K562 (cell line): ENCODE results near the gene NQO2. TPM values are rescaled to one million over a fixed set of nuclear protein-coding genes. Genes with fewer than 3 reads are reported as not detected.

Experiments
- AFF4 ChIP-seq: sonication (generic); formaldehyde crosslinking; IDR thresholded peaks from 2 replicates; pipeline ENCODE4 v1.8.0; 2023; ENCODE audit warnings: mild to moderate bottlenecking, missing genetic modification reagents
- ARID1B ChIP-seq: fragments of 450-650 bp; IDR thresholded peaks from 2 replicates; pipeline ENCODE4 v1.6.1; 2016; ENCODE audit warnings: antibody characterized with exemption, mild to moderate bottlenecking, inconsistent platforms
- CREM ChIP-seq: IDR thresholded peaks from 2 replicates; pipeline ENCODE4 v1.6.1; 2014; ENCODE audit warnings: antibody characterized with exemption, low read depth
- DDX20 ChIP-seq: fragments of 450-650 bp; IDR thresholded peaks from 2 replicates; pipeline ENCODE4 v1.6.1; 2016; ENCODE audit warnings: missing genetic modification characterization, low read depth, mild to moderate bottlenecking, missing compliant biosample characterization, moderate library complexity
- EP300 ChIP-seq: IDR thresholded peaks from 2 replicates; pipeline ENCODE4 v1.6.1; 2012; ENCODE audit warnings: low read length, improper control_type of control experiment
- HNRNPH1 ChIP-seq: fragments of 200-400 bp; formaldehyde crosslinking; optimal IDR thresholded peaks from 2 replicates; pipeline ENCODE3; 2017; ENCODE audit warnings: low read depth, mild to moderate bottlenecking, low read length, moderate library complexity
- L3MBTL2 ChIP-seq: fragments of 450-650 bp; IDR thresholded peaks from 2 replicates; pipeline ENCODE4 v1.6.1; 2016; ENCODE audit warnings: mild to moderate bottlenecking, moderate library complexity
- MTA3 ChIP-seq: fragments of 450-650 bp; formaldehyde crosslinking; IDR thresholded peaks from 2 replicates; pipeline ENCODE4 v1.6.1; 2017; ENCODE audit warnings: mild to moderate bottlenecking, borderline replicate concordance
- MYNN ChIP-seq, 2 experiments: sonication (generic); formaldehyde crosslinking in 1 of 2; IDR thresholded peaks; 2 replicates each; pipeline versions ENCODE4 v1.5.0 to v1.6.1; 2016 to 2020; ENCODE audit warnings: antibody characterized with exemption in 1 of 2, missing genetic modification reagents in 1 of 2
- NR3C1 ChIP-seq: sonication (generic); formaldehyde crosslinking; IDR thresholded peaks from 2 replicates; pipeline ENCODE4 v1.8.1; 2022; ENCODE audit warnings: missing genetic modification reagents
- NUFIP1 ChIP-seq: fragments of 450-650 bp; IDR thresholded peaks from 2 replicates; pipeline ENCODE4 v1.6.1; 2018; ENCODE audit not compliant: partially characterized antibody
- POLR2AphosphoS2 ChIP-seq: IDR thresholded peaks from 2 replicates; pipeline ENCODE4 v1.6.1; 2012; ENCODE audit warnings: low read length, improper control_type of control experiment
- PTBP1 ChIP-seq: fragments of 200-400 bp; formaldehyde crosslinking; IDR thresholded peaks from 2 replicates; pipeline ENCODE4 v1.6.1; 2017; ENCODE audit warnings: low read depth, low read length
- PTTG1 ChIP-seq: fragments of 450-650 bp; IDR thresholded peaks from 2 replicates; pipeline ENCODE4 v1.6.1; 2016; ENCODE audit warnings: low read depth, mild to moderate bottlenecking, missing genetic modification characterization, missing compliant biosample characterization
- RCOR1 ChIP-seq, 2 experiments: IDR thresholded peaks; 2 replicates each; pipeline ENCODE4 v1.6.1; 2012; ENCODE audit warnings: low read depth in 2 of 2, low read length in 2 of 2, borderline replicate concordance in 1 of 2, improper control_type of control experiment in 1 of 2
- RHOXF2B ChIP-seq: fragments of 250-450 bp; sonication (Bioruptor Pico); conservative IDR thresholded peaks from 2 replicates; pipeline ENCODE4 v1.5.1; 2021
- SMAD1 ChIP-seq: fragments of 150-350 bp; IDR thresholded peaks from 2 replicates; pipeline ENCODE4 v1.6.1; 2014; ENCODE audit warnings: low read length, low read depth; ENCODE audit not compliant: partially characterized antibody
- SRSF3 ChIP-seq: fragments of 200-400 bp; formaldehyde crosslinking; IDR thresholded peaks from 2 replicates; pipeline ENCODE4 v1.6.1; 2016; ENCODE audit warnings: mild to moderate bottlenecking, low read length, moderate library complexity; ENCODE audit not compliant: insufficient read depth
- TAF9B ChIP-seq: fragments of 450-650 bp; IDR thresholded peaks from 2 replicates; pipeline ENCODE4 v1.6.1; 2018; ENCODE audit warnings: mild to moderate bottlenecking; ENCODE audit not compliant: partially characterized antibody
- XRCC5 ChIP-seq: fragments of 200-400 bp; formaldehyde crosslinking; IDR thresholded peaks from 2 replicates; pipeline ENCODE4 v1.6.1; 2017; ENCODE audit warnings: low read depth, mild to moderate bottlenecking, low read length
- ZNF197 ChIP-seq: fragments of 200-800 bp; sonication (Bioruptor generic); IDR thresholded peaks from 2 replicates; pipeline ENCODE4 v1.6.1; 2016; ENCODE audit warnings: low read depth, missing genetic modification characterization, missing compliant biosample characterization
- ZNF324 ChIP-seq: fragments of 250-450 bp; sonication (Bioruptor Pico); IDR thresholded peaks from 2 replicates; pipeline ENCODE4 v1.4.0; 2020; ENCODE audit warnings: mild to moderate bottlenecking
- ZNF584 ChIP-seq: fragments of 200-800 bp; sonication (Bioruptor generic); IDR thresholded peaks from 2 replicates; pipeline ENCODE4 v1.6.1; 2016; ENCODE audit warnings: low read depth, mild to moderate bottlenecking, missing genetic modification characterization, missing compliant biosample characterization
- polyA plus RNA-seq, 8 experiments: library from polyadenylated mRNA; depleted of rRNA in 4 of 8; stranded (reverse) in 5 of 8; unstranded in 3 of 8; fragments of >200 nt; fragmentation: Nextera tagmentation in 2 of 8; fragmentation: Illumina TruSeq in 1 of 8; extraction: Ambion mirVana in 2 of 8; extraction: Trizol in 1 of 8; gene quantifications; 2 replicates each; pipeline versions ENCODE4 v1.2.1 to v1.2.3, GENCODE V29; 2011 to 2014; ENCODE audit warnings: inconsistent platforms in 1 of 8, missing spikeins in 1 of 8
- total RNA-seq, 7 experiments: library from RNA; depleted of rRNA in 6 of 7; stranded (reverse); fragments of >200 nt in 6 of 7; fragmentation: Illumina TruSeq in 2 of 7; extraction: Trizol in 2 of 7; gene quantifications; 2 replicates each; pipeline versions ENCODE4 v1.2.1 to v1.2.3, GENCODE V29; 2011 to 2021; ENCODE audit warnings: low replicate concordance in 1 of 7
- TF ChIP-seq, protein P1 (sequence below): sonication (generic); formaldehyde crosslinking; IDR thresholded peaks from 2 replicates; pipeline ENCODE4 v1.8.1; 2023; ENCODE audit warnings: mild to moderate bottlenecking, missing genetic modification reagents

The NQO2 gene
- total and polyA plus RNA-seq, 9 of the 15 experiments (the other 6 are each of a cell fraction or from before 2014, with no cell fraction given), result 54.6 to 214 (median 116) TPM

- TF ChIP-seq MTA3 (no peak), CREM (0 out of 2 replicates have a peak, but pooled peaks have one; percentile 20), ZNF197 (CRISPR knock-in tag) (no peak), ZNF324 (no peak), TAF9B (no peak), PTBP1 (no peak), ARID1B (0 out of 2 replicates have a peak, but pooled peaks have one; percentile 28), XRCC5 (no peak), RCOR1 (IDR thresholded peaks at IDR 0.05; ENCODE audit: borderline replicate concordance in 1 of 2, low read depth in 2 of 2, low read length in 2 of 2) (peak in 1 of 2 experiments; percentile 15; a peak in 1 of 4 replicates), L3MBTL2 (peak; percentile 86), NUFIP1 (no peak), SMAD1 (no peak), PTTG1 (tag) (no peak), ZNF584 (CRISPR knock-in tag) (no peak), NR3C1 (CRISPR knock-in tag) (no peak), DDX20 (tag) (no peak), MYNN (IDR thresholded peaks at IDR 0.05) (no peak), MYNN (CRISPR knock-in tag; IDR thresholded peaks at IDR 0.05) (no peak), AFF4 (CRISPR knock-in tag) (no peak), HNRNPH1 (no peak), RHOXF2B (CRISPR knock-in tag) (no peak), SRSF3 (no peak), EP300 (peak; percentile 28), POLR2AphosphoS2 (no peak)
- TF ChIP-seq, protein P1, sequence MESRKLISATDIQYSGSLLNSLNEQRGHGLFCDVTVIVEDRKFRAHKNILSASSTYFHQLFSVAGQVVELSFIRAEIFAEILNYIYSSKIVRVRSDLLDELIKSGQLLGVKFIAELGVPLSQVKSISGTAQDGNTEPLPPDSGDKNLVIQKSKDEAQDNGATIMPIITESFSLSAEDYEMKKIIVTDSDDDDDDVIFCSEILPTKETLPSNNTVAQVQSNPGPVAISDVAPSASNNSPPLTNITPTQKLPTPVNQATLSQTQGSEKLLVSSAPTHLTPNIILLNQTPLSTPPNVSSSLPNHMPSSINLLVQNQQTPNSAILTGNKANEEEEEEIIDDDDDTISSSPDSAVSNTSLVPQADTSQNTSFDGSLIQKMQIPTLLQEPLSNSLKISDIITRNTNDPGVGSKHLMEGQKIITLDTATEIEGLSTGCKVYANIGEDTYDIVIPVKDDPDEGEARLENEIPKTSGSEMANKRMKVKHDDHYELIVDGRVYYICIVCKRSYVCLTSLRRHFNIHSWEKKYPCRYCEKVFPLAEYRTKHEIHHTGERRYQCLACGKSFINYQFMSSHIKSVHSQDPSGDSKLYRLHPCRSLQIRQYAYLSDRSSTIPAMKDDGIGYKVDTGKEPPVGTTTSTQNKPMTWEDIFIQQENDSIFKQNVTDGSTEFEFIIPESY (CRISPR knock-in tag), result no peak
These were observed 33.3 kb upstream of the NQO2 start (continued) for GRCh38 chr6:2966347-2966746.
